Stomach (tissue), 4 donors: ENCODE data around the gene EFNB1.

Experiments
- CTCF ChIP-seq, 7 experiments: fragments of 450-650 bp in 4 of 7; fragments of 200-600 bp in 3 of 7; sonication (generic) in 3 of 7; IDR thresholded peaks; one replicate each; pipeline ENCODE4 v1.5.1; 2016 to 2019; ENCODE audit warnings: antibody characterized with exemption in 7 of 7, control low read depth in 2 of 7, mild to moderate bottlenecking in 1 of 7
- POLR2AphosphoS5 ChIP-seq, 3 donors: sonication (generic); formaldehyde crosslinking; IDR thresholded peaks; one replicate each; pipeline ENCODE4 v1.6.1; 2016; ENCODE audit warnings: antibody characterized with exemption in 3 of 3

GRCh38 chrX:68828740-68829581 lies at the start of gene EFNB1:
- TF ChIP-seq POLR2AphosphoS5 (IDR thresholded peaks at IDR 0.05) (peak; percentile 94 to 98 (median 97)), CTCF (IDR thresholded peaks at IDR 0.05) (no peak)
